ENCODE data around the gene GADL1.

GRCh38 chr3:30777426-30778113, 116.9 kb downstream of the GADL1 start:
- TF ChIP-seq EZH2 (IDR thresholded peaks at IDR 0.05): no peak
- TF ChIP-seq POLR2AphosphoS5 (IDR thresholded peaks at IDR 0.05; ENCODE audit: borderline replicate concordance, low read depth, low read length): no peak
